ENCODE data around the gene SELENOK.

- TF ChIP-seq CTCF (conservative IDR thresholded peaks at IDR 0.05) = no peak
- TF ChIP-seq EZH2 (IDR thresholded peaks at IDR 0.05; ENCODE audit: low read depth) = no peak
Observed at GRCh38 chr3:53900666-53901331, 9.1 kb upstream of the SELENOK start.
